Effector CD8-positive, alpha-beta T cell (primary cell): Measurements from ENCODE around the gene SRRM2.

Experiments
- DNase-seq: peaks from one replicate; lab custom pipeline; 2025; lab: John Stamatoyannopoulos, UW

Gene SRRM2

DNA sequence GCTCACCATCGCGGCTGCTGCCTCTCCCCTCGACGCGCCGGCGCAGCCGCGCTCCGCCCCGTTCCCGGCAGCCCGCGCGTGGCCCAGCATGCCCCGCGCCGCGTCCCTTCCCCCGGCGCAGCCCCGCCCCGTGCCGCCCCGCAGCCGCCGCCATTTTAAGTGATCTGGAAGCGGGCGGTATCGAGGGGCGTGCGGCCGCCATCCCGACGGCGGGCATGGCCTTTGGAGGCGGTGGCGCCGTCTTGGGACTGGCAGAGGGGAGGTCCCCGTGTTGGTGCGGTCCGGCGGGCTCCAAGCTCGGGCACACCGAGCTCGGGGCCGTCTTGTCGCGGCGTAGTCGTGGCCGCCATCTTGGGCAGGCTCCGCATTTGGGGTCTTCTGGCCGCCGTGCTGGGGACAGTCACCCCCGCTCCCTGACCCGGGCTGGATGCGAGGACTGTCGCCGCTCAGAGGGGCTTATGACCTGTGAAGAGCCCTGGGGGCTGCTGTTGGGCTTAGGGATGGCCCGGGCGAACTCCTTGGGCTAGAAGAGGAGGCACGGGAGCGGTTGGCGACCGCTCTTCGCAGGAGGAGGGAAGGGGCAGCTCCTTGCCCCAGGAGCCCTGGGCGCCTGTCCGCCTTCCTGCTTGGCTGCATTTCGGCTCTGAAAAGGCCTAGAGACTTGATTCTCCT, 24.9 kb downstream of the SRRM2 start, which contains the start of gene ELOB:
ELOB (minus strand) TSS at position 50 of the 672 bp plus-strand sequence; CDS start at position 9, 41 bp downstream.
- DNase-seq: peak; percentile 82

DNA sequence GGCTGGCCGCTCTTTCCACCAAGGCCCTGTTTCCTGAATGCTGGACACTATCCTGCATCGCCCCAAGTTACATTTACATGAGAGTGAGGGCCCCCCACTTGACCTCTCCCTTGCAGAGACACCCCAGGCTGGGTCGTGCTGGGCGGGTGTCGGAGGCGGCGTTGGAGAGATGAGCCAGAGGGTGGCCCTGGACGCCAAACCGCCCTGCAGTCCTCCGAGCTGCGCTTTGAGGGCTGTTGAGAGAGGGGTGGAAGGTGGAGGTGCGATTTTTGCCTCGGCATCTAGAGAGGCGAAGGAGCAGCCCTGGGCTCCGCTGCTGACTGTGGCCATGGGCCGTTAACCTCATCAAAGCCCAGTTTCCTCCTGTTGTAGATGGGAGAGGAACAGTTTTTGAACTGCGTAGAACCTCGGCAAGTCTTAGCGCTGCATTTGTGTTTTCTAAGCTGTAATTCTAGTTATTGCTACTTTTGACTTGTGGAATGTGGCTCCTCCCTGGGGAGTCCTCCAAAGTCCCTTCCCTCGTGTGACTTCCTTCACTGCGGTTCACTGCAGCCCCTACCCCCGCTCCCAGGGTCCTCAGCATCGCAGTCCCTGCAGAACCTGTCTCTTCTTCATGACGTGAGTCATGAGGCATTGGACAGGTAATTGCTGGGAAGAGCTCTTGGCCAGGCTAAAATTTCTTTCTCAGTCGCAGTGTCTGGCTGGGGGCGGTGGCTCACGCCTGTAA, 25.6 kb downstream of the SRRM2 start:
- DNase-seq: no peak

DNA sequence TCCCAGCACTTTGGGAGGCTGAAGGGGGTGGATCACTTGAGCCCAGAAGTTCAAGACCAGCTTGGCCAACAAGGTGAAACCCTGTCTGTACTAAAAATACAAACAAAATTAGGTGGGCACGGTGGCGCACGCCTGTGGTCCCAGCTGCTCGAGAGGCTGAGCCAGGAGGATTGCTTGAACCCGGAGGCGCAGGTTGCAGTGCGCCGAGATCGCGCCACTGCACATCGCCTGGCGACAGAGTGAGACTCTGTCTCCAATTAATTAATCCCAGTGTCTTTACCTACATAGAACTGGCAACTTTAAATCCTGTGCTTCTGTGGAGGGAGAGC, 26.2 kb downstream of the SRRM2 start:
- DNase-seq: no peak

DNA sequence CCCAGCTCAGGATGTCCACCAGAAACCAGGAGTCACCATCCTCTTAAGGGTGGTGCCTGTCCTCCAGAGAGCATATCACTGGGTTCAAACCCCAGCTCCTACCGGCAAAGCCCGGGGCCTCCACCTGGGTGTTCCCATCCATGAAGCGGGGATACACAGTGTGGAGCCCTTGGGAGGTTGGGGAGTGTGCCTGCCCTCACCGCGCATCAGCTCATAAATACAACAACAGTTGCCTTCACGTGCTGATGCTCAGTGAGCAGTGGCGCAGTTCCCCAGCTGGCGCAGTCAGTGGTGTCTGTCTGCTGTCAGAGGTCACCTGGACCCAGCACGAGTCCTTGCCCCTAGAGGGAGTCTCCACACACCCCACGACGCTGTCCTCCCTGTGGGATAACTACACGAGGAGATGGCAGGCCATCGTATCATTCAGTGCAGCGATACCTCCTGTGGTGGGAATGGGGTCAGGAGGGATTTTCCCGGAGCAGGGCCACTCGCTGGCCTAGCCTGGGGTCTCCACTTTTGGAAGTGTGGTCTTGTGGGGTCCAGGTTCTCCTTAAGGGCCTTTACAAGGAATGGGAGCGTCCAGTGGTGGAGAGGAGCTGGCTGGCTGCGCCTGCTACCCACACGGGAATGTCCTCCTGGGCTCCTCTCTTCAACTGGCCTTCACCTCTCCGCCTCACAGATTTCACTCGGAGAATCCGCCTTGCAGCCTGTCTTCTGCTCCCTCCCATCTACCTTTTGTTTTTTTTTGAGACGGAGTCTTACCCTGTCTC, 26.9 kb downstream of the SRRM2 start:
- no peak for DNase-seq

DNA sequence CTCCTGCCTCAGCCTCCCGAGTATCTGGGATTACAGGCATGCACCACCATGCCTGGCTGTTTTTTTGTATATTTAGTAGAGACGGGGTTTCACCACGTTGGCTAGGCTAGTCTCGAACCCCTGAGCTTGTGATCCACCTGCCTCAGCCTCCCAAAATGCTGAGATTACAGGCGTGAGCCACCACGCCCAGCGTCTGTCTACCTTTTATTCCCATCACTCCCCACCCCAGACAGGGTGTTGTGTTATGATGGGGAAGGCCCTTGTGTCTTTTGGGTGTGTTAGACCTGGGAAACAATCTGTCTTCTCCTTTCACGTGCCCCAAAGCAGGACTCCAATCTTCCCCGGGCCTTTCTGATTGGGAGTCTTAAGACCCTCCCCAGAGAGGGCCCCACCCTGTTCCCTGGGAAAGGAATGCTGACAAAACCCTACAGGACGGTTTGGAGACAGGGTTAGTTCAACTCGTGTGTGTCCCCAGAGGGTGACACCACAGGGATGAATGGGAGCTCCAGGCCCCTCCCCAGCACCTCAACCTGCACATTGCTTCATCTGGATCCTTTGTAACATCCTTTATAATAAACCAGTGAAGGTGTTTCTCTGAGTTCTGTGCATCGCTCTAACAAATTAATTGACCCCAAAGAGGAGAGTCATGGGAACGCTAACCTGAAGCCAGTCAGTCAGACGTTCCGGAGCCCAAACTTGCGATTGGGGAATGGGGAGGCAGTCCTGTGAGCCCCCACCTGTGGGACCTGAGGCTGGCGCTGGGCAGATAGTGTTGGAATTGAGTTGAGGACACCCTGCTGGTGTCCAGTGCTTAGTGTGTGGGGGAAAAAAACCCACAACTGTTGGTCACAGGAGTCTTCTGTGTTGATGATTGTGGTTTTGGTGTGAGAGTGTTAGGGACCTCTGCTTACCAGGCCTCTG, 27.8 kb downstream of the SRRM2 start:
- DNase-seq: no peak

DNA sequence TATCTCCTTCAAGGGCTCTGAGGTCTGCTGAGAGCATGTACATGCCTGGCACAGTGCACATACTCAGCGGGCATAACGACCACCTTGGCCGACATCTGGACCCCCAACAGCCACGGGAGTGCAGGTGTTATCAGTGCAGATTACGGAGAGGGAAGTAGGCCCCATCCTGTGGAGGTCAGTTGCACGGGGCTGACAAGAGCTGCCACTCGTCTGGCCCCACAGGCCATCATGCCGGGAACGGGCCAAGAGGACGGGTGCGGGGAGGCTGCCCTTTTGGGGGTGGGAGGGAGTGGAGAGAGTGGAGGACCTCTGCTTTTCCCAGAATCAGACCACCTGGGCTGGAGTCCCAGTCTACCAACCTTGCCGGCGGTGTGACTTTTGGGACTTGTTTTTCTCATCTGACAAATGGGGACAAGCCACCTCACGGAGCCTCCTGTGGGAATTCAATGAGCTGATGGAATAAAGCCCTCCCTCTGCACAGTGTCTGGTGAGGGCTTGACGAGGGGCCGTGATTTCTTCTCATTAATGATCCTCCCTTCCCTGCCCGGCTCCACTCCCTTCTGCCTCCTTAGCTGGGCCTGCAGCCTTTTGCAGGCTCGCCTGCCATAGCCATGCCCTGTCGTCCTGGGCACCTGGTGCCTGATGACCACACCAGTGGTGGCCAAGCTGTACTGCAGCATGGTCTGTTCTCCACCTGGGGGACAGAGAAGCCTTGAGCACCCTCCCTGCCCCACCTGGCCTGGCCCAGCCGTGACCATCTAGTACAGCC, 30.3 kb downstream of the SRRM2 start:
- DNase-seq: no peak

DNA sequence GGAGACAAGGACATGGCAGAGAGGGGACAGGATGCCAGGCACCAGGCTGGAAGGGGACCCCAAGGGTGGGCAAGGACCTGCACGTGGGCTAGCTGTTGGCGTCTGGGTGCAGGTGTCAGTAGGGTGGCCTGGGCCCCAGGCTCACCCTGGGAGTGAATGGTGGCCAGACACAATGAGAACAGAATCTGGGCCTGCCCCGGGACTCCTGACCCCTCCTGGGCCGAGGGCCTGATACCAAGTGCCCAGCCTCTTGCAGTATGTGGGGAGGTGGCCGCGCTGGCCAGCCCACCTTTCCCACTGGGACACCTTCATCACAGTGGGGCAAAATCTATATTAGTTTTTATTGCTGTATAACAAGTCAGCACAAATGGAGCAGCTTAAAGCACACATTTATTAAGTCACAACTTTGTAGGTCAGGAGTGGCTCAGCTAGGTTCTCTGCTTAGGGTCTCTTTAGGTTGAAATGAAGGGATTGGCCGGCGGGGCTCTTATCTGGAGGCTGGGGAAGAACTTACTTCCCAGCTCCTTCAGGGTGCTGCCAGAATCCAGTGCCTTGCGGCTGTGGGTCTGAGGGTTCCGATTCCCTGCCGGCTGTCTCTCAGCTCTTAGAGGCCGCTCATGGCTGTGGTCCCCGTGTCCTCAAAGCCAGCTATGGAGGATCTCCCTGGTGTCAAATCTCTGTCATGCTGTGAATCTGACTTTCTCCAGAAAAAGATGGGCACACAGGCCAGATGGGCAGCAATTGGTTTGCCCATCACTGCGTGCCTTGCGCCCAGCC, 31.3 kb downstream of the SRRM2 start:
- DNase-seq: no peak

DNA sequence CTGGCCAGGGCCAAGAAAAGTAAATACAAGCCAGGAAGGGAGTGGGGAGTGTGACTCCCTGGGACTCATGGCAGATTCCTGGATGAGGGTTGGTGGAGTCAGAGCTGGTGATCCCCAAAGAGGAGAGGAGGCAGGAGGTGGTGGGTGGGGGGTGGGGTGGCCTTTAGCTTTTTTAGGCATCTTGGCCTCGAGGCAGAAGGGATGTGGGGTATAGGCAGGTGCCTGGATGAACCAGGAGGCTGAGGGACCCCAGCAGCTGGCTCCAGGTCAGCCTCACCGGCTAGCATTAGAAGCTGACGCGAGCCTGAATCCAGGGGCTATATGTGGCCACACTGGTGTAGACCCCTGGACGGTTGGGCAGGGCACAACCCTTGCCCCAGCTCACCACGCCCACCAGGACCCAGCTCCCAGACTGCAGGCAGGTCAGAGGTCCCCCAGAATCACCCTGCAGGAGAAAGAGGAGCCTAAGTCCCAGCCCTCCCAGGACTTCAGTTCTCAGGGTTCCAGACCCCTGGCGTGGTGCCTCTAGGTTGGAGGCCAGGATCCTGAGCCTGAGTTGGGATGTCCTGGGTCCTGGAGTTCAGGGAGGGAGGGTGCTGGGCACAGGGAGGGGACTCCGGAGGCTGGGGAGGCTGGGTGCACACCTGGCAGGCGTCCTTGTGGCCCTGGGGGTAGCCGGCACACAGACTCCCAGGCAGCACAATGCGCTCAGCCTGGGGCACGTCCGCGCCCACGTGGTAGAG, 32.1 kb downstream of the SRRM2 start:
- no peak for DNase-seq

DNA sequence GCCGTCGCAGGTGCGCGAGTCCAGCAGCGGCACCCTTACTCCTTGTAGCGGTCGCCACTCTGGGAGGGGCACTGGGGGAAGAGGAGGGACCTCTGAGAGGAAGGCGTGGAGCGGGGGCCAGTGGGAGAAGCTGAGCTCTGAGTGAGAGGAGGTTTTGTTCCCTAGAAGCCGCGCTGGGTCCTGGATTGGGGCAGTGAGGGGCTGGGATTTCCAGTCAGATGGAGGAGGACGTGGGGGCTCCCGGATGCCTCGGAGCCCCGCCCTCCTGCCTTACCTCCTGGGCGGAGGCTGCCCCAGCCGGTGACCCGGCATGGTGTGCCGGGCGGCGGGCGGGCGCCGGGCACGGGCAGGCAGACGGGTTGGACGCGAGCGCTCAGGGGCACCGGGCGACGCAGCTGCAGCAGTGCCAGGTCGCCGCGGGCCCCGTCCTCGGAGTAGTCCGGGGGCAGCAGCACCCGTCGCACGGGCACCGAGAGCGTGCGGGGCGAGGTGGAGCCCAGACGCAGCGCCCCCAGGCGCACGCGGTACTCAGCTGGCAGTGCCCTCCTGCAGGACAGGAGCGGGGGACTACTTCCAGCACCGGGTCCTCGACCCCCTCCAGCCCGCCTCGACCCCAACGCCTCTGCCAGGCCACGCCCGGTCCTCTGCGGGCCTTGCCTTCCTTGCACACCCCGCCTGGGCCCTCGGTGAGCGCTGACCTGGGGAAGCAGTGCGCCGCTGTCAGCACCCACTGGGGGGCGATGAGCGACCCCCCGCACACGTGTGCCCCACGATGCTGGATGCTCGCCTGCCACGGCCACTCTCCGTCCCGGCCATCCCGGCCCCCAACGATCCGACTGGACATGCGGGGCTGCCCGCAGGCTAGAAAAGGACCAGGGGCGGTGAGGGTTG, 32.9 kb downstream of the SRRM2 start:
- no peak for DNase-seq

DNA sequence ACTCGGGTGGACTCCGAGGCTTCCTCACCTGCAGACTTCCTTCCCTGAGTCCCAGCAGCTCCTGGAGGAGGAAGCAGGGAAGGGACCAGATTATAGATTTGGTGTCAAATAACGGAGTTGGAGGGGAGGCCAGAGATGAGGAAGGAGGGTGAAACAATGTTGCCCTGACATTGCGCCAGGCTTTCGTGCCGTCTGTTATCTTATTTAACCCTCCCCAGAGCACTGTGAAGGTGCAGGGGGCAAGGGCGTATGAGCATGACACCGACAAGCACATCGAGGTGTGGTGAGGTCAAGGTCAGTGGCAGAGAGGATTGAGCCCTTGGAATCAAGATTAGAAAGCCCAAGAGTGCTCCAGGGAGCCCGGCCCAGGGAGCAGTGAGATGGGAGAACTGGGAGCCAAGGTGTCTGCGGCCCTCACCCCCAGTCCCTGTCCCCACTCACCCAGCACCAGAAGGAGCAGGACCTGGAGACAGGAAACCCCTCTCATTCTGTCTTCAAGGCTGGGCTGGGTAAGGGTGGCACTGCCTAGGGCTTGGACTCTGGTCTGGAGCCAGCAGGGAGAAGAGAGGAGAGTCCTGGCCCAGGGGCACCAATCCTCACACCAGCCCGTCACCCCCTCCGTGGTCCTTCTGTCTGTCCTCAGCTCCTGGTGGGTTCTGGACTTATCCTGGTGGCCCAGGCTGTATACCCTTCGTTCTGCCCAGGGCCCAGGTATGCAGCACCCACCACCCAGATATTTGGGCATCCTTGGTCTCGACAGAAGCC, 33.8 kb downstream of the SRRM2 start:
- DNase-seq: no peak

DNA sequence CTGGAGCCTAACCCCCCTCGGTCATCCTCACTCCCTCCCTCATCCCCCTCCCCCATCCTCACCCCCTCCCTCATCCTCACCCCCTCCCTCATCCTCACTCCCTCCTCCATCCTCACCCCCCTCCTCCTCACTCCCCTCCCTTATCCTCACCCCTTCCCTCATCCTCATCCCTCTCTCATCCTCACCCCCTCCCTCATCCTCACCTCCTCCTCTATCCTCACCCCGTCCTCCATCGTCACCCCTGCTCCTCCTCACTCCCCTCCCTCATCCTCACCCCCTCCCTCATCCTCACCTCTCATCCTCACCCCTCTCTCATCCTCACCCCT, 34.4 kb downstream of the SRRM2 start:
- no peak for DNase-seq

DNA sequence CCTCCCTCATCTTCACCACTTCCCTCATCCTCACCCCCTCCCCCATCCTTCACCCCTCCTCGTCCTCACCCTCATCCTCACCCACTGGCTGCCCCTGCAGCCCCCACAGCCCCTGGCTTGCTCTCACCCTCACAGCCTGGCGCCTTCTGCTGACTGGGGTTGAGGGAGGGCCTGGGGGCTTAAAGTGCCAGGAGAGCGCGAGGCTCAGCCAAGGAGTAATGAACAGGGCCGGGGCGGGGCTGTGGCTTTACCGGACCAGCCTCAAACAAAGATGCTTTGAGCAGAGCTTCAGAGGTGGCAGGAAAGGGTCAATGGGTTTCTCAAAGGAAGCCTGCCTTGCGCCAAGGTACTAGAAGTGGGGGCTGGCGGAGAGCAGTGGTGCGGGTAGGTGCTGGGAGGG, 35.0 kb downstream of the SRRM2 start, which contains the start of gene PRSS33:
PRSS33 (minus strand) TSS at position 155 of the 400 bp plus-strand sequence. CDS start 1,013 bp downstream, outside the sequence.
- DNase-seq: no peak

DNA sequence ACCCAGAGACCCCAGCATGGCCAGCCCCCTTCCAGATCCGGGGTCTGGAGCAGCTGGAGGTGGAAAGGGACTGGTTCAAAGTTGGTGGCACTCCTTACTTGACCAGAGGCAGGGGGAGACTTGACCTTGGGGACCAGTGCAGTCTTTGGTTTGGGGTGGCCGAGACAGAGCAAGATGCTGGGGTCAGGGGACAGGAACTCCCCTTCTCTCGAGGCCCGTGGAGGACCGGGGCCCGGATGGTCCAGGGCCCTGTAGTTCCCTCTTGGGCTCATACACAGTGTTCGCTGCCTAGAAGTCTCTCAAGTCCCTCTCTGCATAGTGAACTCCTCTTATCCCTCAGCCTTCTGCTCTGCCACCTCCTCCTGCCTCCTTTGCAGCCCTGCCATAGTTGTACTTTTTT, 35.5 kb downstream of the SRRM2 start:
- no peak for DNase-seq

DNA sequence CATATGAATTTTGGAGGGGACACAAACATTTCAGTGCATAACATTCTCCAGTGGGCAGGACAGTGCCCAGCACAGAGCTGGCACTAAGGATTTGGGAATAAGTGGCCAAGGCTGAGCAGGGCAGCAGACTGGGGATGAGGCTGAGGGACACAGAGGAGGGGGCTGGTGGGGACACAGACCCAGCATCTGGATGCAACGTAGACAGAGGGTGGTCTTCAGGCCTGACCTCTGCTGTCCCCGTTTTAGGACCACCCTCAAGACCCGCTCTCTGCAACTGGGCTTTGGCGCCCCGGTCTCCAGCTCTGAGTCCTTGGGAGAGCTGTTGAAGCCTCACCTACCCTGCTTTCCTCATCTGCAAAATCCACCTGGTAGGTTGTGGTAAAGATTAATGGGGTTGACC, 38.2 kb downstream of the SRRM2 start:
- no peak for DNase-seq

DNA sequence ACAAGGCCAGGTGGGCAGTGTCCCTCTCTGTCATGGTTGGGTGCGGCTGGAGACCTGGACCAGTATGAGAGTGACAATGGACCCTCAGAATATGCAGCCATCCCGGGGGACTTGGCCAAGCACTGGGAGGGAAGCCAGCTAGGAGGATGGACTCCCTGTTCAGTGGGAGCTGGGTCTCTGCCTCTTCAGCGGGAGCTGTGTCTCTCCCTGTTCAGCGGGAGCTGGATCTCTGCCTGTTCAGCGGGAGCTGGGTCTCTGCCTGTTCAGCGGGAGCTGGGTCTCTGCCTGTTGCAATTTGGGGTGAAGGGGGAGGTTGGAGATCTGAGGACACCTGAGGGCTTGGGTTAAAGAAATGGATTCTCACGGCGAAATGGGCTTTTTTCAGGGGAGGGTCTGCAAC, 38.7 kb downstream of the SRRM2 start:
- DNase-seq: no peak

DNA sequence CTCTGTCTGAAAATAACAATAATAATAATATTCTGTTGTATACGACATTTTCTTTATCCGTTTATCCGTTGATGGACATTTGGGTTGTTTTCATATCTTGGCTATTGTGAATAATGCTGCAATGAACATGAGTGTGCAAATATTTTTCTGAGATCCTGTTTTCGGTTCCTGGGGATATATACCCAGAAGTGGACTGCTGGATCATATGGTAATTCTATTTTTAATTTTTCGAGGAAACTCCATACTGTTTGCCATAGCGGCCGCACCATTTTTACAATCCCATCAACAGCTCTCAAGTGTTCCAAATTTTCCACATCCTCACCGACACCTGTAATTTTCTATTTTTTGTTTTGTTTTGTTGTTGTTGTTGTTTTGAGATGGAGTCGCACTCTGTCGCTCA, 40.5 kb downstream of the SRRM2 start:
- no peak for DNase-seq

DNA sequence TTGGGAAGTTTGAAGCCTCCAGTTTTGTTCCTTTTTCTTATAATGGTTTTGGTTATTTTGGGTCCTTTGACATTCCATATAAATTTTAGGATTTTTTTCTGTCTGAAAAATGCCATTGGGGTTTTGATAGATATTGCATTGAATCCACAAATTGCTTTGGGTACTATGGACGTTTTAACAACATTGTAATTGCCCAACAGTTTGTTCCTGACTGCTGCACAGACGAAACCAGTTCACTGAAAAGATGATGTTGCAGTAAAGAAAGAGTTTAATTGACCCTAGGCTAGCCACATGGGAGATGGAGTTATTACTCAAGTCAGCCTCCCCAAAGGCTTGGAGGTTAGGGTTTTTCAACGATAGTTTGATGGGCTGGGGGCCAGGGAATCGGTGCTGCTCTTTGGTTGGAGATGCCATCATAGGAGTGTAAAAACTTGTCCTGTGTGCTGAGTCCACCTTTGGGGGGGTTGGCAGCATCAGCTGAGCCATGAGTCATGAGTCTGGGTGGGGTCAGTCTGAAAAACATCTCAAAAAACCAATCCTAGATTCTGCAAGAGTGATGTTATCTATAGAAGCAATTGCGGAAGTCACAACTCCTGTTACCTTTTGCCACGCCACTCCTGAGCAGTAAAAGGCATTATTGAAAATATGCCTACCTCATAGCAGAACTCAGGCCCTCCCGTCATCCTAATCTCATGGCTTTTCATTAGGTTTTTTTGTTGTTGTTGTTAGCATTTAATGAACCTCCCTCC, 43.1 kb downstream of the SRRM2 start:
- no peak for DNase-seq
